NCI-H2227 (cell line): Measurements from ENCODE around the gene MT1M.
"Not testable (repeated sequence)": the region's sequence is repeated elsewhere in the genome, so short reads cannot be mapped to it uniquely, and the experiment has no call there.

ENCODE experiments used
- DNase-seq: peaks from one replicate; lab custom pipeline; 2025; ENCODE audit not compliant: unreplicated experiment; lab: John Stamatoyannopoulos, UW

MT1M gene

GRCh38 chr16:56632156-56632847 is at the start of gene MT1M:
Gene MT1M, plus strand, starts transcription at chr16:56632659. Its CDS starts 73 bp downstream, at chr16:56632732.
- peak; percentile 64 for DNase-seq

- not testable (repeated sequence) for DNase-seq
Observed at GRCh38 chr16:56582911-56583310, 49.5 kb upstream of the MT1M start.

- DNase-seq: no peak
Observed at GRCh38 chr16:56583351-56584168, 48.9 kb upstream of the MT1M start.

GRCh38 chr16:56584276-56584675 is 48.2 kb upstream of the MT1M start:
- no peak for DNase-seq

- DNase-seq: no peak
Observed at GRCh38 chr16:56588781-56589140, 43.7 kb upstream of the MT1M start.

GRCh38 chr16:56589141-56590039 is 43.1 kb upstream of the MT1M start, which contains the start of gene MT3:
Gene MT3, plus strand, starts transcription at chr16:56589528. Its CDS starts 63 bp downstream, at chr16:56589591.
- peak; percentile 80 for DNase-seq

GRCh38 chr16:56591377-56592060 is 40.9 kb upstream of the MT1M start:
- DNase-seq: no peak

- no peak for DNase-seq
Observed at GRCh38 chr16:56593573-56594291, 38.7 kb upstream of the MT1M start.

GRCh38 chr16:56594292-56594619 is 38.2 kb upstream of the MT1M start:
- no peak for DNase-seq

- DNase-seq: peak; percentile 58
Observed at GRCh38 chr16:56600398-56600999, 32.0 kb upstream of the MT1M start.

GRCh38 chr16:56601325-56601724 is 31.1 kb upstream of the MT1M start:
- DNase-seq: no peak

GRCh38 chr16:56603589-56603988 is 28.9 kb upstream of the MT1M start:
- peak; percentile 46 for DNase-seq

GRCh38 chr16:56604966-56605365 is 27.5 kb upstream of the MT1M start:
- DNase-seq: no peak

GRCh38 chr16:56605475-56605874 is 27.0 kb upstream of the MT1M start:
- no peak for DNase-seq

- DNase-seq: no peak
Observed at GRCh38 chr16:56606071-56606475, 26.4 kb upstream of the MT1M start.

- no peak for DNase-seq
Observed at GRCh38 chr16:56606476-56607108, 25.9 kb upstream of the MT1M start.

- DNase-seq: no peak
Observed at GRCh38 chr16:56607109-56607618, 25.3 kb upstream of the MT1M start.

GRCh38 chr16:56607675-56608042 is 24.8 kb upstream of the MT1M start:
- DNase-seq: no peak
